ENCODE measurements around the gene XPOT.

XPOT gene

GRCh38 chr12:64461634-64462414 is 57.6 kb downstream of the XPOT start:
- DNase-seq (ENCODE audit: insufficient read length, low spot score) (peak; percentile 51), FAIRE-seq (no peak)

- no peak for FAIRE-seq
- DNase-seq (ENCODE audit: insufficient read length, low spot score), result no peak
Measured at GRCh38 chr12:64466178-64466577, 62.0 kb downstream of the XPOT start.

- DNase-seq (ENCODE audit: insufficient read length, low spot score) (no peak), FAIRE-seq (no peak)
Measured at GRCh38 chr12:64468966-64469365, 64.8 kb downstream of the XPOT start.

GRCh38 chr12:64469455-64470142 is 65.4 kb downstream of the XPOT start:
- DNase-seq (ENCODE audit: insufficient read length, low spot score), result no peak
- no peak for FAIRE-seq

GRCh38 chr12:64470495-64470894 is 66.3 kb downstream of the XPOT start:
- no peak for FAIRE-seq

GRCh38 chr12:64473176-64473575 is 69.0 kb downstream of the XPOT start:
- FAIRE-seq (no peak), DNase-seq (ENCODE audit: insufficient read length, low spot score) (no peak)

More at GRCh38 chr12:64470495-64470894, 66.3 kb downstream of the XPOT start:
- no peak for DNase-seq (ENCODE audit: insufficient read length, low spot score)

- no peak for FAIRE-seq
- DNase-seq (ENCODE audit: insufficient read length, low spot score), result no peak
Measured at GRCh38 chr12:64475518-64475917, 71.3 kb downstream of the XPOT start.

- FAIRE-seq (no peak), DNase-seq (ENCODE audit: insufficient read length, low spot score) (no peak)
Measured at GRCh38 chr12:64476844-64477243, 72.7 kb downstream of the XPOT start.

GRCh38 chr12:64478661-64479060 is 74.5 kb downstream of the XPOT start:
- DNase-seq (ENCODE audit: insufficient read length, low spot score) (no peak), FAIRE-seq (no peak)

- FAIRE-seq, result no peak
- DNase-seq (ENCODE audit: insufficient read length, low spot score), result no peak
Measured at GRCh38 chr12:64480148-64480547, 76.0 kb downstream of the XPOT start.

GRCh38 chr12:64486657-64487056 is 82.5 kb downstream of the XPOT start:
- no peak for DNase-seq (ENCODE audit: insufficient read length, low spot score)
- FAIRE-seq, result no peak

- DNase-seq (ENCODE audit: insufficient read length, low spot score) (no peak), FAIRE-seq (no peak)
Measured at GRCh38 chr12:64491718-64492117, 87.5 kb downstream of the XPOT start.

GRCh38 chr12:64493513-64493912 is 89.3 kb downstream of the XPOT start:
- FAIRE-seq (no peak), DNase-seq (ENCODE audit: insufficient read length, low spot score) (no peak)

- DNase-seq (ENCODE audit: insufficient read length, low spot score) (no peak), FAIRE-seq (no peak)
Measured at GRCh38 chr12:64494998-64495729, 91.0 kb downstream of the XPOT start.

GRCh38 chr12:64496839-64497400 is 92.7 kb downstream of the XPOT start:
- FAIRE-seq, result no peak
- DNase-seq (ENCODE audit: insufficient read length, low spot score), result no peak

GRCh38 chr12:64497484-64497883 is 93.3 kb downstream of the XPOT start:
- FAIRE-seq (no peak), DNase-seq (ENCODE audit: insufficient read length, low spot score) (no peak)

- no peak for FAIRE-seq
Measured at GRCh38 chr12:64497903-64498302, 93.7 kb downstream of the XPOT start.

GRCh38 chr12:64500394-64500793 is 96.2 kb downstream of the XPOT start:
- DNase-seq (ENCODE audit: insufficient read length, low spot score) (no peak), FAIRE-seq (no peak)

More at GRCh38 chr12:64497903-64498302, 93.7 kb downstream of the XPOT start:
- no peak for DNase-seq (ENCODE audit: insufficient read length, low spot score)

Measured in HTR-8/SVneo (cell line).